GM19025 (cell line): ENCODE results near the gene SOX5.

Experiments
- ATAC-seq: cut with Tn5 transposase; IDR thresholded peaks from one replicate; pipeline ENCODE4 v1.9.1; 2021; ENCODE audit warnings: mild to moderate bottlenecking, low read depth, moderate library complexity; ENCODE audit not compliant: unreplicated experiment

Gene SOX5

DNA sequence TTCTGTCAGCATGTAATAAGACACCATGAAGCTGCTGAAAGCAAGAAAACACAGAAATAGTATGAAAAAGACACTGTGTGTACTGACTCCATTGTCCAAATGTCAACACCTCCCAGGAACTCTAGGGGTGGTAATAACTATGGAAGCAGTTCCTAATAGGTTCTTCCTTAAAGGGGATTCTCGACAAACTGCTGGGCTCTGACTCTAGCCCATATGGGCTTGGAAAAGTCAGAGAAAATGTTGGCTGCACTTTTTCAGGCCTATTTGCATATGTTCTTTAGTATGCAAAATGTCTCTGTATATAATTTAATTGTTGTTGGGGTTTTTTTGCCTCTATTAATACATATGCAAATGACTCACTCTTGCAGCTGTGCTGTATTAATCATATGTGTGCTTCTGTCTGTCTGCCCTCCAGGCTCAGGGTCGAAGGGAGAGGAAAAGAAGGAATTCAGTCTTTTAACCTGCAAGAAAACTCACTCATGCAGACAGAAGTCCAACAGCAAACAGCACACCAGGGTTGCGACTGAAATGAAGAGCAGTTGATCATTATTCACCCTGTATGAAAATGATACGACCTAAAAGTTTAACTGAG lies 317.6 kb downstream of the SOX5 start:
- no peak for ATAC-seq

DNA sequence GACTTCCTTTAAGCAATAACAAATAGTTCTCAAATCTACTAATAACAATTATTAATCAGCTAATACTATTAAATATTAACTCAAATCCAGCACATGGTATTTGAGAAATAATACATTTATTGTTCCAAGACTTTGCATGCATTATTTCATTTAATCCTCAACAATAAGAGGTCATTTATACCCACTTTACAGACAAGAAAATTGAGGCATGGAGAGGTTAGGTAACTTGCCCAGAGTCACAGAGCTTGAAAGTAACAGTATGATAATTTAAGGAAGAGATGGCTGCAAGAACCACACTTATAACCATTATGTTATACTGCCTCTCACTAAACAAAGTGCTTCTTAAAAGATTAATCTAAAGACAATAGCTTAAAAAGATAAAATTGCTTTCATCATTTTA lies 318.9 kb downstream of the SOX5 start:
- ATAC-seq: no peak

GRCh38 chr12:23628806-23629205 lies 320.7 kb downstream of the SOX5 start:
- ATAC-seq: no peak

GRCh38 chr12:23626791-23627190 lies 322.7 kb downstream of the SOX5 start:
- ATAC-seq: no peak

DNA sequence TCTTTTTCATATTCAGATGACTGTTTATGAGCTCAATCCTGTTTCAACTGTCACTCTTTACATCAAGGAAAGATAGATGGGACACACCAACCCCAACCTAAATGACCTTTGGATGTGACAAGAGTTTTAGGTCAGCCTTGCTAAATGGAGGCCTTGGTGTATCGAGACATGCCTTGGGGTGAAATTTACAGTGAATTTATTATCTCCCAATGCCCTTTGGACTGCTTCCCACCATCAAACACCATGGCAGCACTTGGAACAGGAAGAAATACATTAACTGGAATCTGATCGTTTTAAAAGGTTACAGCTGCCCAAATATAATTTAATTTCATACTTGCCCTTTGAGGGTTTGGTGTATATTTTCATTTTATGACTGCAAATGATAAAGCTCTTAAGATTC lies 327.6 kb downstream of the SOX5 start:
- no peak for ATAC-seq

DNA sequence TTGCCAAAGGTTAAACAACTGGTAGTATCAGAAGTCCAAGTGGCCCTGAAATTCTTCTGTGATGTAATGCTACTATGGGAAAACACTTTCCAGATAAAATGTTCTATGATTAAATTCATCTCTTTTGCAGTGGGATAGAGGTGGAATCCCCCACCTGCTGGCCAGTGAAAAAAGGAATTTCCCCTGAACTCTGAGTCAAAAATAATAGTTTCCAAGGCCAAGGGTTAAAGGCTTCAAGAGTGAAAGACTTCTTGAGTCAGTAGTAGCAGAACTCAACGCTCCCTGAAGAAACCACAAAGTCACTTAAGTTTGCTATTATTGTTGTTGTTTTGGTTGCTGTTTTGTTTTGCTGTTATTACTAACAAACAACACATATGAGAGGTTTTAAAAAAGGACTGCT lies 330.8 kb downstream of the SOX5 start:
- peak; percentile 68 for ATAC-seq

DNA sequence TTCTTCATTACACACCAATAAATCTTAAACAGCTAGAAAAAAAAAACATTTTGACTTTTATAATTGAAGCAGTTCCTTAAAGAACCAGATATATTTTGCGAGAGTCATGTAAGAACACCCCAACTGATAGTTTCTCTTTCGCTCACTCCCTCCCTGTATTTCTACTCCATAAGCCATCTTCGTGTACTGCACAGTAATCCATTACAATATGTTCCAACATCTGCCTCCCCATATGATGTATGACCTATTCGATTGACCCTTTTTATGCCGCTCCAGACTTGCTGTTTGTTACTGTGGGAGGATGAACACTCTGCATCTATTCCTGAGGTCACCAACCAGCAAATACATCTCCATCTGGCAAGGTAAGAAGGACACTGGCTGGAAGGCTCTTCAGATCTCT lies 331.7 kb downstream of the SOX5 start:
- peak; percentile 38 for ATAC-seq

GRCh38 chr12:23614280-23614679 lies 335.2 kb downstream of the SOX5 start:
- no peak for ATAC-seq

DNA sequence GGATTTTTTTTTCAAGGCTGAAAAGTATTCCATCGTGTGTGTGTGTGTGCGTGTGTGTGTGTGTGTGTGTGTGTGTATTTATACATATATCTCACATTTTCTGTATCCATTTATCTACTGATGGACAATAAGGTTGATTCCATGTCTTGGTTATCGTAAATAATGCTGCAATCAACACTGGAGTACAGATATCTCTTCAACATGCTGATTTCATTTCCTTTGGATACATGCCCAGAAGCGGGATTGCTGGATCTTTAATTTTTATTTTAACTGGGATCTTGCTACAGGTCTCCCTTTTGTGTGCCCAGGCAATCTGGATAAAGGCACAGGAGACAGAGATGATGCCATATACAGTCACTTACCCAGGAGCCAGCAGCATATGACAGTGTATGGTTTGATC lies 338.1 kb downstream of the SOX5 start:
- ATAC-seq: no peak

GRCh38 chr12:23600919-23601318 lies 348.6 kb downstream of the SOX5 start:
- ATAC-seq: no peak

GRCh38 chr12:23596568-23596967 lies 352.9 kb downstream of the SOX5 start:
- ATAC-seq: no peak

DNA sequence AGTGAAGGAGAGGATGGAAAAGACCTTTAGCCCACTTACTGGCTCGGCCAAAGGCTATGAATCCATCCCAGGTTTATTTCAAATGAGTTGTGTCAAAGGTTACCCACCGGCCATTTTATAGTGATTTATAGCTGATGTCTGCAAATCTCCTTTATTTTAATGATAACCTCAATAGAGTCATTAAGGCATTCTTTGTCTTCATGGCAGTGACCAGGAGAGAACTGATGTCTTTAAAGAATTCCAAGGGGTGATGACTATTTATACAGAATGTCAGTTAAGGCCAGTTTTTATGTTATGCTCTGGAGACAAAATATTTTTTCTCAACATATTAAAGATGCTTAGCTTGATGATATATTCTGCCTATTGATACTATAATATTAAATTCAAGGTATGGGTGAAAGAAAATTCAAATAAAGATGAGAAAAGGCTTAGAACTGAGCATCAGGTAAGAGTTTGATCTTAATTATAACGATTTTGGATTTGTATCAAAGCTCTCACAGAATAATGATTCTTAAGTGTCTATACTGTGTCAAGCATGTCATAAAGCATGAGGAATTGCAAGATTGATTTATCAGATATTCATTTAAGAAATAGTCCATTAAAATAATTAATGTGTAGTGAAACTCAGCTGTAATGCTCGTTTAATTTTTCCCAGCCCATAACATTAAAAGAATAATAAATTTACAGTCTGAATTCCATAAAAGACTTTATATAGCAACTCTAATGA lies 361.5 kb downstream of the SOX5 start:
- no peak for ATAC-seq

- ATAC-seq: no peak
Measured at GRCh38 chr12:23585782-23586163, 363.7 kb downstream of the SOX5 start.

DNA sequence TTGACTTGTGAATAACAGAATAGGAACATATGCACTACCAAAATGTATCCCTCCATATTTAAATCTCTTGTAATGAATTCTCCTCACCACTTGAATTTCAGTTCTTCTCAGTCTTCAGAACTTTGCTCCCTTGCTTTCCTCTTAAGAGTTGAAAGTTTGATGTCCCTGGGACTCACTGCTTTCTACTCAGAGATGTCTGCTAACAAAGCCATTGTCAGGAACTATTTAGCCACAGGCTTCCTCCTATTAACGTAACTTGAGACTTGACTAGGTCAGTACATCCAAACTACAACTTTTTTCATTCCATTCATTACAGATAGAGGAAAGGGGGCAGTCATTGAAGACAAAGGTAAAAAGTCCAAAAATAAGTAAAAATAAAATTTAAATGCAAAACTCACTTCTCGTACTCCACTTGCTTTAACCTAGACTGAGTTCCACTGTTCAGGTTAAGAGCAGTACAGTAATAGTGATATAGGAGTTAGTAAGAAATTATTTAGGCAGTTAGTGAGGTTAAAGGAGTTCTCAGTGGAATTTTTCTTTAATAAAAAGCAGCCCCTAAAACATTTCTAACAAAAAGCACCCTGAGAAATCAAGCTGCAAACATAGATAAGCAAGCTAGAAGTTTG lies 364.2 kb downstream of the SOX5 start:
- ATAC-seq: no peak

DNA sequence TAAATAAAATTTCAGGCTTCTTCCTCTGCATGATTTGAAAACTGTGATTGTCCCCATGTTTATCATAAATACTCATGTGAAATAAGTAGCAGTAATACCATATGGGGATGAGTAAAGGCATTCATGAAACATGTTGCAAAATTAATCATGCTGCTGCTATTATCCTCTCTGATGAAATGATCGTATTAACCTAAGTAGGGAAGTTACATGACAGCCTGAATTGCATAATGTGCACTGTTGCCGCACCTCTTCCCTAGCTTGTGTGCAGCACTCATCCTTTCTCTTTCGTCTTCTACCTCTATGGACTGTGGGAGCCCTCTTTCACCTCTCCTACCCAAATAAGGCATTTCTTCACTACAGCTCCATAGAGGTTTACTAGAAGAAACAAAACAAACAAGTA lies 367.6 kb downstream of the SOX5 start:
- no peak for ATAC-seq

DNA sequence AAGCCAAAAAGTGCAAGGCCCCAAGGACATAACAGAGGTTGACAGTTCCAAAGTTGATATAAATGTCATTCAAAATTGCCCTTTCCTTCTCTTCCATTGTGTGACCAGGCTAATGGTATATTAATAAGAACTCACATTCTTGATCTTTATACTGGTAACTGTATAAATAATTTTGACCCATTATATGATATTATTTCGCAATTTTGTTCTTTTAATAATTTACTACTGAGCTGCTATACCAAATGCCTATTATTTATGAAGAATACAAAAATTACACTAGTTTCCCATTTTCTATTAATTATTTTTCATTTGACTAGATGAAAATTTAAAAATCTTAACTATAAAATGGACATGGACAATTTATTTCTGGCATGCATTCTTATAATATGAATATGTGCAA lies 370.2 kb downstream of the SOX5 start:
- no peak for ATAC-seq

GRCh38 chr12:23576372-23576771 lies 373.1 kb downstream of the SOX5 start:
- ATAC-seq: peak; percentile 74

DNA sequence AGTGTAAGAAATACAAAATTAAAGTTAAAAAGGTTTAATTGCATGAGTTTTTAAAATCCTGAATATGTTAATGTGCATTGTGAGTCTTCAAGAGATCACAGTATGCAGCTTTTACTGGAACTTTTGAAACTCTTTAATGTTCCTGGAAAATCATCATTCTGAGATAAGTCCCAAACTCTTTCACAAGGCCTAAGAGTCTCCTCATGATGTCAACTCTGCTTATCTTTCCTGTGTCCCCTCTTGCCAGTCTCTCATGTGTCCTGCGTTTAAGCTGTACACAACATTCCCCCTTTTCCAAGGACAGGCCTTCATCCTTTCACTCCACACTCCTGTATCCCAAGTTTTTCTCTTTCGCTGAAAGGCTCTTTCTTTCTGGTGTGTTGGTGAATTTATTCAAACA lies 380.1 kb downstream of the SOX5 start:
- no peak for ATAC-seq

DNA sequence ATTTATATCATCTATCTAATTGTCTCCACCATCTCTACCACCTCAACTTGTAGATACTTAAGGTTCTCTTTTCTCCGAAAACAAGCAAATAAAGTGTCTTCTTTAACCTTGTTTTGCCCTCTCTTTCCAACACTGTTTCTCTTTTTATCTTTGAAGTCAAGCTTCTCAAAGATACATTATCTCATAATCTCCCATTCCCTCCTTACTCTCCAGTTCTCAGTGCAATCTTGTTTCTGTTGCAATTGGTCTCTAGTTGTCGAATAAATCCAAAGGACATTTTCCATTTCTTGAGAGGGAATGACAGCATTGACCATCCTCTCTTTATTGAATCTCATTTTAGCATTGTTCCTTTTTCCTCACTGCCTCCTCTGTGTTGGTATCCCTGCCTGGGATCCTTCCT lies 383.3 kb downstream of the SOX5 start:
- ATAC-seq: no peak

GRCh38 chr12:23564451-23565152 lies 384.9 kb downstream of the SOX5 start:
- no peak for ATAC-seq
